ENCODE data around the gene GOLPH3L.

GOLPH3L gene

DNA sequence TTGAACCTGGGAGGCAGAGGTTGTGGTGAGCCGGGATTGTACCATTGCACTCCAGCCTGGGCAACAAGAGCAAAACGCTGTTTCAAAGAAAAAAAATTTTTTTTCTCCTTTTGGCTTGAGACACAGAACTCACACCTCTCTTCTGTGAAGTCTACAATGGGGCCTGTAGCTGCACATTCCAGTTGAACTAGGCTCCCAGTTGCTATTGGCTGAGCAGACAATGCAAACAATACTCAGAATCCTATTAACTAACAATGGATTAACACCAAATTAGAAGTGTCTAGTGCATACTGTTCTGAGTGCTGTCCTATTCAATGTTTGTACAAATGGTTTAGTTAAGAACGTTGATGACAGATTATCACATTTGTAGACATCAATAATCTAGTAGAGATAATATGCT lies 100.0 kb downstream of the GOLPH3L start:
- Histone ChIP-seq H3K9me3 (ENCODE audit: insufficient read depth, low read depth, low read length) (no peaks in the 10 kb centered on the region), H3K4me1 (ENCODE audit: insufficient read depth, low read length) (no peaks in the 10 kb centered on the region), H3K27ac (ENCODE audit: low read depth, low read length) (no peak overlapping the region), H3K36me3 (ENCODE audit: insufficient read depth, low read length) (0 out of 2 replicates have a peak, but pooled peaks cover 4% of the 10 kb centered on the region), H3K9ac (ENCODE audit: low read depth, low read length) (no peak overlapping the region), H3K27me3 (ENCODE audit: insufficient read depth, low read length) (no peaks in the 10 kb centered on the region), H3K4me3 (ENCODE audit: low read length) (no peak overlapping the region)
- WGBS = 92% methylated on average over 3 of the region's 3 CpGs

Measured in HUES64 (cell line).